ENCODE measurements around the gene CCDC60. TPM values are rescaled to one million over a fixed set of nuclear protein-coding genes. Genes with fewer than 3 reads are reported as not detected.
"Not testable (repeated sequence)": the region's sequence is repeated elsewhere in the genome, so short reads cannot be mapped to it uniquely, and the experiment has no call there.

The CCDC60 gene
- total RNA-seq, 1 donor from 2014 or later: not detected

GRCh38 chr12:119343130-119343529, 8.6 kb downstream of the CCDC60 start:
- no peaks in the 10 kb centered on the region for H3K36me3 Mint-ChIP-seq (ENCODE audit: low read depth)
- H3K27me3 Mint-ChIP-seq (ENCODE audit: low read depth): no peaks in the 10 kb centered on the region
- DNase-seq (ENCODE audit: low spot score): no peak
- peaks cover 9% of the 10 kb centered on the region for H3K9me3 Mint-ChIP-seq (ENCODE audit: low read depth)
- no peak for TF ChIP-seq CTCF (IDR thresholded peaks at IDR 0.05)
- no peak overlapping the region for H3K4me3 Mint-ChIP-seq (ENCODE audit: unreplicated experiment)
- H3K27ac Mint-ChIP-seq (ENCODE audit: unreplicated experiment): no peak overlapping the region
- H3K4me1 Mint-ChIP-seq (ENCODE audit: low read depth): no peaks in the 10 kb centered on the region

- TF ChIP-seq CTCF (IDR thresholded peaks at IDR 0.05): no peak
- Mint-ChIP-seq H3K36me3 (ENCODE audit: low read depth) (no peaks in the 10 kb centered on the region), H3K27me3 (ENCODE audit: low read depth) (no peaks in the 10 kb centered on the region), H3K4me3 (ENCODE audit: unreplicated experiment) (no peak overlapping the region), H3K4me1 (ENCODE audit: low read depth) (no peaks in the 10 kb centered on the region), H3K9me3 (ENCODE audit: low read depth) (peaks cover 26% of the 10 kb centered on the region), H3K27ac (ENCODE audit: unreplicated experiment) (no peak overlapping the region)
- no peak for DNase-seq (ENCODE audit: low spot score)
Measured at GRCh38 chr12:119354172-119354571, 19.6 kb downstream of the CCDC60 start.

GRCh38 chr12:119360366-119360765, 25.8 kb downstream of the CCDC60 start:
- H3K4me1 Mint-ChIP-seq (ENCODE audit: low read depth); H3K4me3 Mint-ChIP-seq (ENCODE audit: unreplicated experiment); H3K27ac Mint-ChIP-seq (ENCODE audit: unreplicated experiment); H3K27me3 Mint-ChIP-seq (ENCODE audit: low read depth); H3K36me3 Mint-ChIP-seq (ENCODE audit: low read depth); DNase-seq (ENCODE audit: low spot score): not testable (repeated sequence)
- H3K9me3 Mint-ChIP-seq (ENCODE audit: low read depth): peaks cover 12% of the 10 kb centered on the region

GRCh38 chr12:119363037-119363436, 28.5 kb downstream of the CCDC60 start:
- H3K27ac Mint-ChIP-seq (ENCODE audit: unreplicated experiment): no peak overlapping the region
- H3K9me3 Mint-ChIP-seq (ENCODE audit: low read depth): peaks cover 12% of the 10 kb centered on the region
- TF ChIP-seq CTCF (IDR thresholded peaks at IDR 0.05): no peak

GRCh38 chr12:119363490-119363889, 29.0 kb downstream of the CCDC60 start:
- Mint-ChIP-seq H3K4me3 (ENCODE audit: unreplicated experiment) (no peak overlapping the region), H3K4me1 (ENCODE audit: low read depth) (no peaks in the 10 kb centered on the region), H3K36me3 (ENCODE audit: low read depth) (no peaks in the 10 kb centered on the region), H3K9me3 (ENCODE audit: low read depth) (peaks cover 8% of the 10 kb centered on the region), H3K27ac (ENCODE audit: unreplicated experiment) (no peak overlapping the region), H3K27me3 (ENCODE audit: low read depth) (no peaks in the 10 kb centered on the region)
- no peak for TF ChIP-seq CTCF (IDR thresholded peaks at IDR 0.05)
- DNase-seq (ENCODE audit: low spot score): no peak

More at GRCh38 chr12:119363037-119363436, 28.5 kb downstream of the CCDC60 start:
- H3K36me3 Mint-ChIP-seq (ENCODE audit: low read depth): no peaks in the 10 kb centered on the region
- no peaks in the 10 kb centered on the region for H3K27me3 Mint-ChIP-seq (ENCODE audit: low read depth)
- H3K4me3 Mint-ChIP-seq (ENCODE audit: unreplicated experiment): no peak overlapping the region
- DNase-seq (ENCODE audit: low spot score): no peak
- no peaks in the 10 kb centered on the region for H3K4me1 Mint-ChIP-seq (ENCODE audit: low read depth)

GRCh38 chr12:119365451-119365850, 30.9 kb downstream of the CCDC60 start:
- no peaks in the 10 kb centered on the region for H3K36me3 Mint-ChIP-seq (ENCODE audit: low read depth)
- no peak for TF ChIP-seq CTCF (IDR thresholded peaks at IDR 0.05)
- no peak overlapping the region for H3K4me3 Mint-ChIP-seq (ENCODE audit: unreplicated experiment)
- H3K4me1 Mint-ChIP-seq (ENCODE audit: low read depth): no peaks in the 10 kb centered on the region
- no peaks in the 10 kb centered on the region for H3K27me3 Mint-ChIP-seq (ENCODE audit: low read depth)
- H3K9me3 Mint-ChIP-seq (ENCODE audit: low read depth): peaks cover 4% of the 10 kb centered on the region
- no peak overlapping the region for H3K27ac Mint-ChIP-seq (ENCODE audit: unreplicated experiment)
- DNase-seq (ENCODE audit: low spot score): no peak
